ENCODE measurements around the gene JPH3. TPM values are rescaled to one million over a fixed set of nuclear protein-coding genes. Genes with fewer than 3 reads are reported as not detected.

The JPH3 gene
- total and polyA plus RNA-seq, 2 experiments from 2014 or later: 1.8 to 4.8 TPM

DNA sequence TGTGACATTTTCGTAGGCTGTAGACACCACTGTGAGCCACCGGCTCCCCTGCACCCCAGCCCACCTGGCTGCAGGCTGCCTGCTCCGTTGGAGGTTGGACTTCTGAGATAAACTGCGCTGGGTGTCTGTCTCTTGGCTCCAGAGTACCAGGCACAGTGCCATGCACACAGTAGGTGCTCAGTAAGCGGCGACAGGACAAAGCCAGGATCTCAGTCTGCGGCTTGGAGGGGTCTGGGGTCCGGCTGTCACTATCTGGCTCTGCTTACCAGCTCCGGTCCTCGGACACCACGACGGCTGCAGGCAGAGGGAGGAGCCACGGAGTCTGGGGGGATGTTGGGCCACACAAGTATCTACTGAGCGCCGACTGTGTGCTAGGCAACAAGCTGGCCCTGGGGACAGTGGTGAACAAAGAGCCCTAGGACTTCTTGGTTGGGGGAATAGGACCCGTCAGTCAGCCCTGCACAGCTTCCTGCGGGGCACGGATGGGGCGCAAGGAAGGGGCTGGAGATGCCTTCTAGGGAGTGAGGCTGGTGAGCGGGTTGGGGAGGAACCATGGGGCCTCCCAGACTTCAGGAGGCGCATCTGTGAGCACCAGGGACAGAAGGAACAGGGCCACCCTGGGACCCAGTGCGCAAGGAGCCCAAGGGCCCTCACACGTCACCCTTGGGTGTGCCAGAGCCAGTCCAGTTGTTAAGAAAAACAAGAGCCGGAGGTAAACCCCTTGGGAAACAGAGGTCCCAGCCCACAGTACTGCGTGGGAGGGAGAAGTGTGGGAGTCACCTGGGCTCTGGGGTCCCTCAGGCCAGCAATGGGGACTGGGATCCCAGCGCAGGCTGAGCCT lies 17.3 kb downstream of the JPH3 start:
- DNase-seq (ENCODE audit: low spot score): no peak
- H3K27me3 ChIP-seq: no peaks in the 10 kb centered on the region
- no peaks in the 10 kb centered on the region for H4K20me1 ChIP-seq (ENCODE audit: insufficient read depth, poor library complexity, severe bottlenecking)
- H3K9me2 ChIP-seq (replicated peaks; ENCODE audit: insufficient read depth): no peaks in the 10 kb centered on the region
- TF ChIP-seq EZH2phosphoT487 (IDR thresholded peaks at IDR 0.05; ENCODE audit: low read depth, severe bottlenecking, unreplicated experiment) (no peak), CTCF (IDR thresholded peaks at IDR 0.05; ENCODE audit: poor library complexity) (no peak), EZH2 (IDR thresholded peaks at IDR 0.05; ENCODE audit: borderline replicate concordance) (no peak)
- no peak overlapping the region for H3K4me3 ChIP-seq
- WGBS (ENCODE audit: low lambda C conversion rate, missing lambda C conversion rate): 83% methylated on average over 26 of the region's 26 CpGs
- H3K4me2 ChIP-seq: no peak overlapping the region
- H3K4me1 ChIP-seq (ENCODE audit: insufficient read depth): no peaks in the 10 kb centered on the region
- H3K27ac ChIP-seq: no peak overlapping the region
- H3K79me2 ChIP-seq: no peaks in the 10 kb centered on the region
- H2AFZ ChIP-seq: no peak overlapping the region
- no peaks in the 10 kb centered on the region for H3K9me3 ChIP-seq (ENCODE audit: low read depth)
- H3K36me3 ChIP-seq (replicated peaks; ENCODE audit: insufficient read depth, low read depth): no peaks in the 10 kb centered on the region

DNA sequence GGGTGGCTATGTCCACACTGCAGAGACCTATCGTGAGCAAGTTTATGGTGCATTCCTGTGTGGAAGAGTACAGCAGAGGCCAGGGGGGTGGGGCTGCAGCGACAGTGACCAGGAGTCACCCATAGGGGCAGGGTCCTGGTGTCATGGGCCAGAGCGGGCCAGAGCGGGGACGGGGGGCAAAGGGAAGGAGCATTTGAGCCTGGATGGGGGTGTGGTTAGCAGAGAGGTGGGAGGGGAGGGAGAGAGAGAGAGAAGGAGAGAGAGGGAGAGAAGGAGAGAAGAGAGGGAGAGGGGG lies 17.8 kb downstream of the JPH3 start:
- H3K4me2 ChIP-seq: no peak overlapping the region

DNA sequence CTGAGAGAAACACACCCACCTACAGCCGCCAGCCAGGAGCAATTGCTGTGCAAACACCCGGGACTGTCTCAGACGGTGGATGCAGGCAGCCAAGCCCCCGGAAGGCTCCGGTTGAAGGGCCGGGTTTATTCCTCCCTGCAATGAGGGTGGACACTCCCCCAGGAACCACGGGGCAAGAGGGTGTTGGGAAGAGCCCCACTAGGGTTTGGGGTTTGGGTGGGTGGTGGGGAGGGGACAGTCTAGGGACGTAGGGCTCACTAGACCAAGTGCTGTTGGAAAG lies 19.2 kb downstream of the JPH3 start:
- Histone ChIP-seq H4K20me1 (ENCODE audit: insufficient read depth, poor library complexity, severe bottlenecking) (no peaks in the 10 kb centered on the region), H3K4me1 (ENCODE audit: insufficient read depth) (no peaks in the 10 kb centered on the region), H2AFZ (no peak overlapping the region), H3K4me2 (no peak overlapping the region), H3K9me3 (ENCODE audit: low read depth) (no peaks in the 10 kb centered on the region), H3K9me2 (replicated peaks; ENCODE audit: insufficient read depth) (no peaks in the 10 kb centered on the region), H3K27ac (no peak overlapping the region), H3K4me3 (no peak overlapping the region), H3K79me2 (no peaks in the 10 kb centered on the region), H3K36me3 (replicated peaks; ENCODE audit: insufficient read depth, low read depth) (no peaks in the 10 kb centered on the region), H3K27me3 (no peaks in the 10 kb centered on the region)
- 57% methylated on average over 7 of the region's 8 CpGs for WGBS (ENCODE audit: low lambda C conversion rate, missing lambda C conversion rate)
- no peak for DNase-seq (ENCODE audit: low spot score)
- no peak for TF ChIP-seq CTCF (IDR thresholded peaks at IDR 0.05; ENCODE audit: poor library complexity)
- no peak for TF ChIP-seq EZH2 (IDR thresholded peaks at IDR 0.05; ENCODE audit: borderline replicate concordance)
- no peak for TF ChIP-seq EZH2phosphoT487 (IDR thresholded peaks at IDR 0.05; ENCODE audit: low read depth, severe bottlenecking, unreplicated experiment)

More for the DNA sequence above, 17.8 kb downstream of the JPH3 start:
- Histone ChIP-seq H3K36me3 (replicated peaks; ENCODE audit: insufficient read depth, low read depth) (no peaks in the 10 kb centered on the region), H3K27ac (no peak overlapping the region), H3K9me2 (replicated peaks; ENCODE audit: insufficient read depth) (no peaks in the 10 kb centered on the region), H3K4me3 (no peak overlapping the region), H3K79me2 (no peaks in the 10 kb centered on the region), H3K4me1 (ENCODE audit: insufficient read depth) (no peaks in the 10 kb centered on the region), H2AFZ (no peak overlapping the region), H3K9me3 (ENCODE audit: low read depth) (no peaks in the 10 kb centered on the region), H4K20me1 (ENCODE audit: insufficient read depth, poor library complexity, severe bottlenecking) (no peaks in the 10 kb centered on the region), H3K27me3 (no peaks in the 10 kb centered on the region)
- 42% methylated on average over 5 of the region's 5 CpGs for WGBS (ENCODE audit: low lambda C conversion rate, missing lambda C conversion rate)
- TF ChIP-seq CTCF (IDR thresholded peaks at IDR 0.05; ENCODE audit: poor library complexity) (no peak), EZH2 (IDR thresholded peaks at IDR 0.05; ENCODE audit: borderline replicate concordance) (no peak), EZH2phosphoT487 (IDR thresholded peaks at IDR 0.05; ENCODE audit: low read depth, severe bottlenecking, unreplicated experiment) (no peak)
- DNase-seq (ENCODE audit: low spot score): no peak
